ENCODE data around the gene SP100. TPM values are rescaled to one million over a fixed set of nuclear protein-coding genes. Genes with fewer than 3 reads are reported as not detected.

SP100 gene
- total RNA-seq, 4 donors from 2014 or later: 132 to 161 (median 144) TPM

DNA sequence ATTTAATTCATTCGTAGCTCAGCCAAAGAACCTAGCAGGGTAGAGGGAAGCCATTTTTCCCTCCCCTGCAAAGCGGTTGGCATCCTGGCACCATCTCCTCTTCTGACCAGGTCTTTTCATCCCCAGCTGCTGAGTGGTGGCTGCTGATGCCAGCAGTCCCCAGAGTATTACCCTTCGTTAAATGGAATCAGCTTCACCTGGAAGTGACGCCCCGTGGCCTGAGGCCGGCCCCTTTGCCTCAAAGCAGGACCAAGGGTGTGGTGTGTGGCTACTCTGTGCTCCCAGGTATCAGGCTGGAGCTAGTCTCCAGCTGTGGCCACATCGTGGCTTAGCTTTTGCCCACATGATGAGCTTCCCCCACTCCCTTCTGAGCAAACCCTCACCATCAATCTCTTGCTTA is 12.3 kb upstream of the SP100 start:
- TF ChIP-seq, protein P1, sequence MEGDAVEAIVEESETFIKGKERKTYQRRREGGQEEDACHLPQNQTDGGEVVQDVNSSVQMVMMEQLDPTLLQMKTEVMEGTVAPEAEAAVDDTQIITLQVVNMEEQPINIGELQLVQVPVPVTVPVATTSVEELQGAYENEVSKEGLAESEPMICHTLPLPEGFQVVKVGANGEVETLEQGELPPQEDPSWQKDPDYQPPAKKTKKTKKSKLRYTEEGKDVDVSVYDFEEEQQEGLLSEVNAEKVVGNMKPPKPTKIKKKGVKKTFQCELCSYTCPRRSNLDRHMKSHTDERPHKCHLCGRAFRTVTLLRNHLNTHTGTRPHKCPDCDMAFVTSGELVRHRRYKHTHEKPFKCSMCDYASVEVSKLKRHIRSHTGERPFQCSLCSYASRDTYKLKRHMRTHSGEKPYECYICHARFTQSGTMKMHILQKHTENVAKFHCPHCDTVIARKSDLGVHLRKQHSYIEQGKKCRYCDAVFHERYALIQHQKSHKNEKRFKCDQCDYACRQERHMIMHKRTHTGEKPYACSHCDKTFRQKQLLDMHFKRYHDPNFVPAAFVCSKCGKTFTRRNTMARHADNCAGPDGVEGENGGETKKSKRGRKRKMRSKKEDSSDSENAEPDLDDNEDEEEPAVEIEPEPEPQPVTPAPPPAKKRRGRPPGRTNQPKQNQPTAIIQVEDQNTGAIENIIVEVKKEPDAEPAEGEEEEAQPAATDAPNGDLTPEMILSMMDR (IDR thresholded peaks at IDR 0.05; ENCODE audit: low read depth): no peak

DNA sequence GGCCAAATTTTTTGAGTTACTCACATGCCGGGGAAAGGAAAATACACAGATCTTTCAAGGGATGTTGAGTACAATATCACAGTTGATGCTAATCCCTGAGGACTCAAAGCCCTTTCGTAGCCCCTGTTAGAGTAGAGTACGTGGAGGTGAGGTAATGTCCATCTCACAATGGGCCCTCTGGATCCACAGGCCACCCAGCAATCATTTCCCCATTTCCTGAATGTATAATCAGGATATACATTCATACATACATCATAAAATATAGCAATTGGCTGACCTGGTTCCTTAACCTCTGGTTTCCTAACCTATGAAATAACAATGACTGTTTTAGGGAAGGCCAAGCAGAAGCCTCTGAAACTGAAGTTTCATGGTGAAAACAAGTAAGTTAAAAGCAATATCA is 10.2 kb upstream of the SP100 start:
- TF ChIP-seq, protein P1 (IDR thresholded peaks at IDR 0.05; ENCODE audit: low read depth): no peak

DNA sequence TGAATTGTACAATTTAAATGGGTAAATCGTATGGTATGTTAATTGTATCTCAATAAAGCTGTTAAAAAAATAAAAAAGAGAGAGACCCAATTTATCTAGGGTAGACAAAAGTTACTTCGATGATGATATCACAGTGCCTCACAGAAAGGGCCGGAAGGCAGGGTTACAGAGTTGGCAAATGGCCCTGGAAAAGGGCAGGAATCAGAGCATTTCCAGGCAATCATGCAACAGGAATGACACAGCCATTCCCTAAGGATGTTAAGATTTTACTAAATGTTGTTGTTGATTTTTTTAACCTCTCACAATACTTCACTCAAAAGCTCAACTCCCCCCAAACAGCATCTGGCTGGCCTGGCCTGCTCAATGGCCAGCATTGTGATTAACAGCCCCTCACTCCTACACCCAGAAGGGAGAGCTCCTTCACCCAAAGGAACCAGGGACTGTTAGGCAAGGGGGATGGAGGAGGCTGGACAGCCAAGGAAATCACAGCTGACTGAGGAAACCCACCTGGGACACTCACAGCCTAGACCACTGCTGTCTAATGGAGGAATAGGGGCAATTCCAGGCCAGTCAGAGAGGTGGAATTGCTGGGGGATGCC is 7.7 kb upstream of the SP100 start:
- TF ChIP-seq, protein P1 (IDR thresholded peaks at IDR 0.05; ENCODE audit: low read depth): no peak

DNA sequence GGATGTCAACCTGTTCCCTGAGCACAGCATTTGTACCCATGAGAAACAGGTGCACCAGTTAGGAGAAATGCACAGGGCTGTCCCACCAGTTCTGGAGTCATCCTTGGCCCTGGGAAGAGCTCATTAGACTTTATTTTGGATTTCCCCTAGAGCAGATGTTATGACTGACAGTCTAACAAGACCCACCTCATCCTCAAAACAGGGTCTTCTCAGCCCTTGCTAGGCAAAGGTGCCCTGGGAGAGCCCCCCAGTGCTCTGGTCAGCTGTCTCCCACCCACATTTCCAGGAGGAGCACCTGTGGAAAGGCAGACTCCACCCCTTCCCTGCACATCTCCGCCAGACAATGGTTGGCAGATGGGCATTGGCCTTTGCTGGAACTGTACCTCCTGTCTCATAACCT is 5.7 kb upstream of the SP100 start:
- TF ChIP-seq, protein P1 (IDR thresholded peaks at IDR 0.05; ENCODE audit: low read depth): no peak

DNA sequence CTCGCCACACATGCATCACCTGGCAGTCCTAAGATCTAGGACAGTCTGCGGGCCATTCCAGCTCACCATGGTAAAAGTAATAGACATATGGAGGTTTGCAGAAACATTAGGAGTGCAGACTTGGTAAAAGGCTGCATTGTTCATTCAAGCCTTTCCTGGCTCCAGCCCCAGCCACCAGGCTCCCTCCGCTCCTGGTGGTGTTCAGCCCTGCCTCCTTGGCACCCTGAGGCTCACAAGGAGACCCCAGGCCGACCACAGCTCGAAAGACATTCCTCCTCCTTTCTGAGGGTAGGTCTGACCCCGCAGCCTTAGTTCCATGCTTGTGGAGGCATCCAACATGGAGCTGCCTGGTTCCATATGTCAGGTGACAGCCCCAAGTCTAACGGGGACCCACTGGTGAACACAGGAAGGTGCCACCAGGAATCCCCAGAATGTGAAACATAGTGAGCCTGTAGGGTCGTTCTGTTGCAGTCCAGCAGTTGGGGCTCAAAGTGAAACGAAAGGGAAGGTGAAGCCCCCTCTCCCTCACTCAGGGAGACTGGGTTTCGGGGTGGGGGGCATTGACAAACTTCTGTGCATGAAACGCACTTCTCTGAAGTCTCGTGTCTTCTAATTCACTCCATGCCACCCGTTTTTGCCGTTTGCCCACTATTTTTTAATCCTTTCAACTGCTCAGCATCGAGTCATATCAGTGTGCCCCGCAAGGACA is 5.0 kb upstream of the SP100 start:
- TF ChIP-seq, protein P1 (IDR thresholded peaks at IDR 0.05; ENCODE audit: low read depth): no peak

DNA sequence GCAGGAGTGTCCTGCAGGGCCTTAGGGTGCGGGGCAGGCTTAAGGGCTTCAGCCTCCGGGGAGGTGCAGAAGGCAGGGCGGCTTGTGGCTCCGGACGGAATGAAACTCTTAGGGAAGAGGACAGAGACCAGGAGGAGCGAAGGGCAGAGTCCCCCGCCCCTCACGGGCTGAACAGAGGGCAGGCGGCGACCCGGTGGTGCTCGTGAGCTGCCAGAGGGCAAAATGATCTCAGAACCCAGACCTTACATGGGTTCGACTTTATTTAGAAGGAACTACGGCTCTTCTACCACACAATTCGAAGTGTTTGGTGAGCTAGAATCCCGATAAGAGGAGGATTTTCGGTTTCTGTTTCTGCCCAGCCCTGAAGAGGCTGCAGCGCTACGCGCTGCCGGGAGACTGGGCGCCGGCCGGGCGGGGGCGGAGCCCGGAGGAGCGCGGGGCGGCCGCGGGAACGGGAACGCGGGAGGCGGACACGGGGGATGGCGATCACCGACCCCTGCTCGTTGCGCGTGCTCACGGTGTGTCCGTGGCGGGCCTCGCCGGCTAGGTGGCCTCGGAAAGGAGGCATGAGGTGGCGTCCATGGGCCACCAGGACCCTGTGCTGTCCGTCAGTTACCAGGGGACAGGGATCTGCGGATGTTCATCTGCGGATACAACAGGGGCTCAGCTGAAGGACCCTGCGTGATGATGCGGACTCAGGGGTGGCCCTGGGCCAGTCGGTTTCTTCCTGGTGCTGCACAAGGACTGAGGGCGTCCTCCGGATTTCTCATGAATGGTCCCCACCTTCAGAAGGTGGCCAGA is 4.2 kb upstream of the SP100 start:
- TF ChIP-seq, protein P1 (IDR thresholded peaks at IDR 0.05; ENCODE audit: low read depth): no peak

DNA sequence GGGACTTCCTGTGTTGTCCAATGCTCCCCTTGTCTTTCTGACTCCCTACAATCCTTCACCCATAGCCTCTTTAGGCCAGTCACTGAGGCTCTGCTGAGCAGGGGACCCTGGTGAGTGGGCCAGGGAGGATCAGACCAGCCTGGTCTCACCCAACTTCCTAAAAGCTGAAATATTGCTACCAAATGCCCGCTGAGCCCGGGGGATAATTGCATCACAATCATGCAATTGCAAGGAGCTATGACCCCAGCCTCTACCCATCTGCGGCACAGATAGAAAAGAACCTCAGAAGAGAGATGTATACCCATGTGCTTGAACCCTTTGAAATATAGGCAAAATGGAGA is 3.7 kb upstream of the SP100 start:
- TF ChIP-seq, protein P1 (IDR thresholded peaks at IDR 0.05; ENCODE audit: low read depth): no peak

Measured in subcutaneous adipose tissue (tissue), 4 donors.